Brain microvascular endothelial cell (primary cell): ENCODE results near the gene PHGDH.

ENCODE experiments used
- DNase-seq: peaks from one replicate; pipeline ENCODE4 v3.0.0-alpha.2; 2020
- H3K27ac ChIP-seq: fragments of 250-450 bp; sonication (Bioruptor Pico); 2 replicates; pipeline ENCODE4 v1.5.1; 2020; ENCODE audit warnings: mild to moderate bottlenecking, moderate library complexity
- H3K27me3 ChIP-seq: fragments of 250-450 bp; sonication (Bioruptor Pico); replicated peaks from 2 replicates; pipeline ENCODE4 v1.5.1; 2020; ENCODE audit warnings: mild to moderate bottlenecking
- H3K36me3 ChIP-seq: fragments of 250-450 bp; sonication (Bioruptor Pico); replicated peaks from 2 replicates; pipeline ENCODE4 v1.5.1; 2020; ENCODE audit warnings: mild to moderate bottlenecking
- H3K4me3 ChIP-seq: 2 replicates; pipeline ENCODE4 v1.5.1; 2011; ENCODE audit warnings: low read depth, mild to moderate bottlenecking, control low read depth, low read length, moderate library complexity
- CTCF ChIP-seq: IDR thresholded peaks from 2 replicates; pipeline ENCODE4 v1.5.1; 2011; ENCODE audit warnings: low read depth, mild to moderate bottlenecking, moderate library complexity, low read length, control low read depth, inconsistent platforms; ENCODE audit errors: missing control alignments
- in situ Hi-C: cut with HindIII; loops from 2 replicates; pipeline ENCODE4 v1.10.0; 2017; ENCODE audit warnings: low sequenced_read_pairs, low pct_ligation_motif_present

The PHGDH gene

GRCh38 chr1:119718409-119718808 is 6.7 kb downstream of the PHGDH start:
- in situ Hi-C loops: no loop called here
- H3K27me3 ChIP-seq: no peaks in the 10 kb centered on the region
- DNase-seq: no peak
- no peak overlapping the region for H3K27ac ChIP-seq
- H3K36me3 ChIP-seq: peaks cover 13% of the 10 kb centered on the region
- TF ChIP-seq CTCF: no peak
- H3K4me3 ChIP-seq: no peak overlapping the region

- no peak for DNase-seq
- H3K27ac ChIP-seq: no peak overlapping the region
- H3K27me3 ChIP-seq: no peaks in the 10 kb centered on the region
- H3K36me3 ChIP-seq: peaks cover 15% of the 10 kb centered on the region
- in situ Hi-C loops: no loop called here
- H3K4me3 ChIP-seq: no peak overlapping the region
- TF ChIP-seq CTCF: no peak
Measured at GRCh38 chr1:119718972-119719371, 7.2 kb downstream of the PHGDH start.

- H3K27me3 ChIP-seq: no peaks in the 10 kb centered on the region
- peak; percentile 21 for DNase-seq
- no peak overlapping the region for H3K27ac ChIP-seq
- no peak for TF ChIP-seq CTCF
- H3K36me3 ChIP-seq: peaks cover 21% of the 10 kb centered on the region
- no peak overlapping the region for H3K4me3 ChIP-seq
- in situ Hi-C loops: no loop called here
Measured at GRCh38 chr1:119720866-119721440, 9.2 kb downstream of the PHGDH start.

GRCh38 chr1:119721896-119722295 is 10.2 kb downstream of the PHGDH start:
- no peak for TF ChIP-seq CTCF
- Histone ChIP-seq H3K27me3 (no peaks in the 10 kb centered on the region), H3K4me3 (no peak overlapping the region), H3K27ac (no peak overlapping the region), H3K36me3 (peaks cover 21% of the 10 kb centered on the region)
- in situ Hi-C loops: no loop called here
- DNase-seq: no peak

- TF ChIP-seq CTCF: no peak
- Histone ChIP-seq H3K27ac (no peak overlapping the region), H3K36me3 (peaks cover 30% of the 10 kb centered on the region), H3K4me3 (no peak overlapping the region), H3K27me3 (no peaks in the 10 kb centered on the region)
- DNase-seq: no peak
- in situ Hi-C loops: no loop called here
Measured at GRCh38 chr1:119724611-119725218, 13.0 kb downstream of the PHGDH start.

GRCh38 chr1:119725626-119726025 is 13.9 kb downstream of the PHGDH start:
- no peak for TF ChIP-seq CTCF
- in situ Hi-C loops: no loop called here
- DNase-seq: no peak
- H3K36me3 ChIP-seq: peaks cover 40% of the 10 kb centered on the region
- H3K27me3 ChIP-seq: no peaks in the 10 kb centered on the region
- no peak overlapping the region for H3K4me3 ChIP-seq
- no peak overlapping the region for H3K27ac ChIP-seq
